Activated naive CD4-positive, alpha-beta T cell treated with anti-CD3 and anti-CD28 coated beads, Interleukin-2, amount 50 U/mL, for 72 hours (primary cell): Measurements from ENCODE around the gene RENBP. TPM values are rescaled to one million over a fixed set of nuclear protein-coding genes. Genes with fewer than 3 reads are reported as not detected.

Experiments used
- ATAC-seq, 2 donors: fragments of 150-1000 bp; cut with Tn5 transposase; 2 replicates each; pipeline ENCODE4 v1.10.0; 2021; ENCODE audit warnings: mild to moderate bottlenecking in 2 of 2, moderate library complexity in 2 of 2
- DNase-seq, 2 donors: peaks; one replicate each; pipeline ENCODE4 v3.0.0; 2021 to 2022; ENCODE audit warnings: low spot score in 2 of 2
- H3K27ac Mint-ChIP-seq, 2 donors: one replicate each; pipeline ENCODE4 v1.8.0; 2022; ENCODE audit warnings: mild to moderate bottlenecking in 2 of 2, mixed read lengths in 2 of 2
- H3K36me3 Mint-ChIP-seq, 2 donors: one replicate each; pipeline ENCODE4 v1.8.0; 2022; ENCODE audit warnings: mixed read lengths in 2 of 2
- H3K9me3 Mint-ChIP-seq, 2 donors: one replicate each; pipeline ENCODE4 v1.8.0; 2022; ENCODE audit warnings: mixed read lengths in 2 of 2
- total RNA-seq, 2 donors: library from RNA; stranded (reverse); gene quantifications; one replicate each; pipeline ENCODE4 v1.2.3, GENCODE V29; 2022

RENBP gene
- total RNA-seq, 2 donors from 2014 or later = 14.8 to 16.1 TPM

GRCh38 chrX:153973127-153974002 lies 28.9 kb upstream of the RENBP start:
- H3K36me3 Mint-ChIP-seq = peaks cover 25 to 33% of the 10 kb centered on the region in 2 donors
- DNase-seq = no peak
- no peaks in the 10 kb centered on the region for H3K9me3 Mint-ChIP-seq
- H3K27ac Mint-ChIP-seq = peak overlapping the region; percentile 87 to 95
- no peak for ATAC-seq

- Mint-ChIP-seq H3K27ac (peak within 1 kb of the TSS; percentile 95 to 100), H3K9me3 (no peaks in the 10 kb centered on the region), H3K36me3 (peaks cover 33 to 41% of the 10 kb centered on the region in 2 donors)
- peak; percentile 60 to 65 for ATAC-seq
- peak; percentile 80 to 91 for DNase-seq
These were observed 28.1 kb upstream of the RENBP start, which contains the start of gene TMEM187 for GRCh38 chrX:153972368-153973126. TSS of gene TMEM187 (plus strand) at chrX:153972754. CDS start at chrX:153982063, 9,309 bp downstream.

DNA sequence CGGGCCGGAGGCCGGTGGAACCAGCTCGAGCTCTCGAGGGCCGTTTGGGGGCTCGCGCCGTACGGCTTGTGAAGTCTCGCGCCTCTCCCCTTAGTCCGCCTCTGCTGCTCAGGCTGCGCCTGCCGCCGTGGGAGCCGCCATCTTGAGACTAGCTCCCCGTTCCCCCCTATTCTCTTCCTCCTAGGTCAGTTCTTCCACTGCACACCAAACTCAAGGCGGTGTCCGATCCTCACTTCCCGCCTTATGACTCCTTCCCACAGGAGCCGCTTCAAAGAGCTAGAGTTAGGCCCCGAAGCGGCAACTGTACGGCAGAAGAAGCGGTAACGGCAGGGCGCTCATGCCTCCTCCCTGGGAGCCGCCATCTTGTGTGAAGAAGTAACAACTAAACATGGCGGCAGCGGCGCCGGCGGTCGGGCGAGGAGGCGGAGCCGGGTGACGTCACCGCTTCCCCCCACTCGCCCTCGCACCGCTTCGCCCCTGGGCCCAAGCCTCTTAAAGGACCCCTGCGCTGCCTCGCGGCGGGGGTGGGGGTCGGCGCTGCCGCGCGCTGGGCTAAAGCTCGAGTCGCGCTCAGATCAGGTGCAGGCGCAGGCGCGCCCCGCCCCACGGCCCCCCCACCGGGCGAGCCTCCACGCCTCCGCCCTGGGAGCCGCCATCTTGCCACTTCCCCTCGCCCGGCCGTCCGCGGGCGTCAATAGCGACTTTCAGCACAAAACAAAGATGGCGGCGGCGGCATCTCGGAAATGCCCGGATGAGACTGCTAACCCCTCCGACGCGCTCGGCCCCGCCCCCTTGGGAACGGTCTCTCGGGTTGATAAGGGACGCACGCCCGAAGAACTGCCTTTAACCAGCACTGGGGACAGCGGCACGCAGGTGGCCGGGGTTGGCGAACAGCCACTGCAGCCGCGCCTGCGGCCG lies 27.3 kb upstream of the RENBP start, which contains the start of gene HCFC1:
TSS of gene HCFC1 (minus strand) at position 369 of the 918 bp plus-strand sequence. CDS start 978 bp downstream, outside the sequence.
- Mint-ChIP-seq H3K36me3 (peaks cover 37 to 44% of the 10 kb centered on the region in 2 donors), H3K9me3 (no peaks in the 10 kb centered on the region), H3K27ac (peak within 1 kb of the TSS; percentile 95 to 100)
- DNase-seq (peak; percentile 82 to 93), ATAC-seq (peak; percentile 40 to 42)

GRCh38 chrX:153971124-153971449 lies 26.6 kb upstream of the RENBP start:
- peak; percentile 52 to 60 for ATAC-seq
- peak; percentile 79 to 81 for DNase-seq
- Mint-ChIP-seq H3K9me3 (no peaks in the 10 kb centered on the region), H3K36me3 (peaks cover 37 to 44% of the 10 kb centered on the region in 2 donors), H3K27ac (peak overlapping the region; percentile 95 to 100)

DNA sequence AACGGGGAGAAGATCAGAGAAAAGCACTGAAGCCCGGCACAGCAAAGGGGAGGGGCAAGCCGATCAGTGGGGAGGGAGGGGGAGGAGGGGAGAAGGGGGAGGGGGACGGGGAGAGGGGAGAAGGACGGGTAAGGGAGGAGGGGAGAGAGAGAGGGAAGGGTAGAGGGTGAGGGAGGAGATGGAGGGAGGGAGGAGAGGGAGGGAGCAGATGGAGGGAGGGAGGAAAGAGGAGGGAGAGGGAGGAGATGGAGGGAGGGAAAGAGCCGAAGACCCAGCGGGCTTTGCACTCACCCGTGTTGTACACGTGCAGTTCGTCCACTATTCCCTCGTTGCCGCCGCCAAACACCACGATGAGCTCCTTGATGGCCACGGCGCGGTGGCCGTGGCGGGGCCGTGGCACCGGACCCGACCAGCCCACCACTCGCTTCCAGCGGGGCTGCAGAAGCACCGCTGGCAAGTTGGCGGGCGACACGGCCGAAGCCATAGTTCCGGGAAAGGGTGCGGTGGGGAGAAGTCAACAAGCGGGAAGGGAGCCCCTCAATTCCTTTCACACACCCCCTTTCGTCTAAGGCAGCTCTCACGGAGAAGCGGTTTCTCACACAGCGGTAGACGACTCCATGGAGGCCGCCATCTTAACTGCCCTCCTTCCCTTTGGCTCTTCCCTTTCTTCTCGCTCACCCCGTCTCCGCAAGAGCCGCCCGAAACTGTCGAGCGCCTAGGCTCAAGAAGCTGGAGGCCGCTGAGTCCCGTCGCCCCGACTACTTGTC lies 26.1 kb upstream of the RENBP start:
- no peak for DNase-seq
- Mint-ChIP-seq H3K36me3 (peaks cover 37 to 44% of the 10 kb centered on the region in 2 donors), H3K9me3 (no peaks in the 10 kb centered on the region), H3K27ac (peak overlapping the region; percentile 95 to 100)
- peak in 1 of 2 donors; percentile 8 for ATAC-seq

DNA sequence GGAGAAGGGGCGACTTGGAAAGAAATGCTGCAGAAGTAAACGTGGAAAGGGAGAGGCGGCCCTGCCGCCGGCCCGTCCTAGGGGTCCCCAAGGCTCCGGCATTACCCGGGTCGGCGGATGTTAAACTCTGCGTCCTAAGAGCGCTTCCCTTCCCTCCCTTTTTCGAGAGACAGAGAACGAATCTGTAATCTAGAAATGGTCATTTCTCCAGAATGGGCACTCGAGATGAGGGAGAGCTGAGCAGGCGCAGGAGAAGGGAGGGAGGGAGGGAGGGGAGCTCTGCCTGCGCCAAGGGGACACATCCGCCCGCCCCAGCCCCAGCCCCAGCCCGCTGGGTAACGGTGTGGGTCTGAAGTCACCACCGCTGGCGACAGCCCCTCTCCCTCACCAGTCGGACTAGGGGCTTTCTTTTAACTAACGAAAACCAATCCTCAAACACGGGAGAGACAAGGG lies 25.5 kb upstream of the RENBP start:
- peaks cover 37 to 44% of the 10 kb centered on the region in 2 donors for H3K36me3 Mint-ChIP-seq
- H3K27ac Mint-ChIP-seq = peak overlapping the region; percentile 89 to 95
- no peaks in the 10 kb centered on the region for H3K9me3 Mint-ChIP-seq
- DNase-seq = no peak
- no peak for ATAC-seq

- DNase-seq = no peak
- H3K36me3 Mint-ChIP-seq = peaks cover 37 to 41% of the 10 kb centered on the region in 2 donors
- H3K9me3 Mint-ChIP-seq = no peaks in the 10 kb centered on the region
- ATAC-seq = no peak
- H3K27ac Mint-ChIP-seq = peak overlapping the region; percentile 89 to 95
These were observed 24.9 kb upstream of the RENBP start for GRCh38 chrX:153969125-153969903.

DNA sequence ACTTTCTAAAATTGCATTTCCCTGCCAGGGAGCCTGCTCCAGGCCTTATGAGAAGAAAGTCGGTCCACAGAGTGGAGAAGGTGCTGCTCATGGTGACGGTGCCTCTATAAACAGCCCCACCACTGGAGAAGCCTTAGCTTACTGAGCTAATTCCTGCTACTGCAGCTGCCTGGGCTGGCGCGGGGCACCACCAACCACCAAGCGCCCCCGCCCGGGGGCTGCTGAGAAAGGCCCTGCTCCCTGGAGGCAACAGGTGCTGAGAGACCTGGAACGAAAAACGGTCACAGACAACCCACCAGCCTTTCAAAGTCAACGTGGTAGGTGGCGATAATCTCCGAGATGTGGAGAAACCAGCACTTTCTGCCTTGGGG lies 24.3 kb upstream of the RENBP start:
- H3K27ac Mint-ChIP-seq = peak overlapping the region; percentile 50 to 89
- no peaks in the 10 kb centered on the region for H3K9me3 Mint-ChIP-seq
- no peak for ATAC-seq
- H3K36me3 Mint-ChIP-seq = peaks cover 37 to 38% of the 10 kb centered on the region in 2 donors
- no peak for DNase-seq

GRCh38 chrX:153968255-153968654 lies 23.8 kb upstream of the RENBP start:
- Mint-ChIP-seq H3K9me3 (no peaks in the 10 kb centered on the region), H3K36me3 (peaks cover 35% of the 10 kb centered on the region in 2 donors), H3K27ac (peak overlapping the region; percentile 88 to 89)
- ATAC-seq (no peak), DNase-seq (no peak)

DNA sequence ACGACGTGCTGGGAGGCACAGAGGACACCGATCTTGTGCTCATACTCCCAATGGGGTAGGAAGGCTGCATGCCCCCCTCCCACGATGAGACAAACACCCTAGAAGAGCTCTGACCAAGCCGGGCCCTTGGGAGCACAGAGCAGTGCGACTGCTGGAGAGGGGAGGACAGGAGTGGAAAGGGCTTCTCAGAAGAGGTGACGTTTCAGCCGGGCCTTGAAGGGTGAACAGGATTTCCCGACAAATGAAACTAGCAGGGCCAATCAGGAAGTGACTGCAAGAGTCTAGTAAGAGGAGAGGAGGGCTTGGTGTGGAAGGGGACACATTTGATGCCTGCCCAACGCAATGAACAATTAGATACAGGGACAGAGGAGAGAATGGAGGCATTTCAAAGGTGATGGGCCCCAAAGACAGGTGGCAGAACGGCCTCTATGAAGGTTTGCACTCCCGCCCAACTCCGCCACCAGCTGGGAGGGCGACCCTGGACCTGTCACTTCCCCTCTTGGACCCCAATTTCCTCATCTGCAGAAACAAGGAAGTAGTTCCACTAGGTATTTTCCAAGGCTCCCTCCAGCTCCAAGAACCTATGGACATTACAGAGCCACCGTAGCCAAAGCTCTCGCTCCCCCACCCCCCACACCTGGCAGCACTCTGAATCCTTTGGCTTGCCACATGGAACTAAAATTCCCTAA lies 23.2 kb upstream of the RENBP start:
- H3K36me3 Mint-ChIP-seq = peaks cover 32 to 33% of the 10 kb centered on the region in 2 donors
- peak overlapping the region; percentile 88 to 89 for H3K27ac Mint-ChIP-seq
- peak; percentile 3 to 19 for ATAC-seq
- DNase-seq = peak in 1 of 2 donors; percentile 41
- no peaks in the 10 kb centered on the region for H3K9me3 Mint-ChIP-seq

- Mint-ChIP-seq H3K27ac (peak overlapping the region; percentile 88 to 89), H3K36me3 (peaks cover 32 to 33% of the 10 kb centered on the region in 2 donors), H3K9me3 (no peaks in the 10 kb centered on the region)
- DNase-seq (no peak), ATAC-seq (peak; percentile 14 to 18)
These were observed 22.5 kb upstream of the RENBP start for GRCh38 chrX:153966841-153967535.

DNA sequence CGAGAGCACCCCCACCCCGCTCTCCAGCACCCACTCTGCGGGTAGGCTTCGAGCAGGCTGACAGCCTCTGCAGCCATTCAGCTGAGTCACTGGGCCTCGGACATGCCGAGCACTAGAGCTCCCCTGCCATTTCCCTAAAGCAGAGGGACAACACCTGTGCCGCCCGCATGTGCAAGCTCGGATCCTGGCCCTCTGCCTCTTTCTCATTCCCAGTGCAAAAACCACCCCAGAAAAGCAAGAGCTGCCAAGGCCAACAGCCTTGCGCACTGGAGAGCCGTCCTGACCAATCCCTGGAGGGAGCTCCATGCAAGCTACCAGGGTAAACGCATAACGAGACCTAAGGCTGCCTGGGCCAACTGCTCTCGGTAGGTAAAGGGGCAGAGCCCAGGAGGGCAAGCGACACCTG lies 21.8 kb upstream of the RENBP start:
- Mint-ChIP-seq H3K27ac (peak overlapping the region; percentile 88 to 89), H3K9me3 (no peaks in the 10 kb centered on the region), H3K36me3 (peaks cover 27 to 28% of the 10 kb centered on the region in 2 donors)
- DNase-seq = no peak
- ATAC-seq = no peak

DNA sequence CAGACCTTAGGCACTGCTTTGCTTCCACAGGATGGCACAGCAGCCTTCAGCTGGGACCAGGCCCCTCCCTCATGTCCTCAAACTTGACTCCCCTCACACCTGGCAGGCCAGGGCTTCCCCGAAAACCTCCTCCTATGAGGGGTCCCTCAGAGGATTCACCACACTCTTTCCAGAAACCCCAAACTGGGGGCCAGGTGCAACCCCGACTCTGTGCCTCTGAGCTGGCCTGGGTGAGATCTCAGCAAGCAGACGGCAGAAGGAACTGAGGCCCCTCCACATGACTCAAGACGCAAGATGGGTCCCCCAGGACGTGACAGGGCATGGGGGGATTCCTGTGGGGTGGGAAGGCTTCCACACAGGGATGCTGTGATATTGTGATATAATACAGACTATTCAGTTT lies 21.0 kb upstream of the RENBP start:
- ATAC-seq (no peak), DNase-seq (no peak)
- Mint-ChIP-seq H3K27ac (peak overlapping the region in 1 of 2 donors; percentile 88), H3K36me3 (peaks cover 19 to 22% of the 10 kb centered on the region in 2 donors), H3K9me3 (no peaks in the 10 kb centered on the region)

GRCh38 chrX:153964105-153964504 lies 19.7 kb upstream of the RENBP start:
- peaks cover 12 to 14% of the 10 kb centered on the region in 2 donors for H3K36me3 Mint-ChIP-seq
- ATAC-seq = no peak
- no peak for DNase-seq
- no peak overlapping the region for H3K27ac Mint-ChIP-seq
- no peaks in the 10 kb centered on the region for H3K9me3 Mint-ChIP-seq
